GM03348 (cell line): ENCODE results near the gene PDPN.

ENCODE experiments used
- DNase-seq: peaks from one replicate; pipeline ENCODE4 v3.0.0; 2012; ENCODE audit warnings: low spot score

The PDPN gene

GRCh38 chr1:13577846-13578245 is 5.8 kb upstream of the PDPN start:
- no peak for DNase-seq

GRCh38 chr1:13581446-13581845 is 2.2 kb upstream of the PDPN start:
- DNase-seq = no peak

GRCh38 chr1:13582713-13583443 is 754 bp upstream of the PDPN start:
- DNase-seq = no peak

GRCh38 chr1:13583966-13584791 is 547 bp downstream of the PDPN start:
- DNase-seq = peak; percentile 60

- no peak for DNase-seq
Observed at GRCh38 chr1:13584876-13585611, 1.4 kb downstream of the PDPN start.

- DNase-seq = no peak
Observed at GRCh38 chr1:13585612-13585991, 2.0 kb downstream of the PDPN start.

- peak; percentile 5 for DNase-seq
Observed at GRCh38 chr1:13586001-13586400, 2.4 kb downstream of the PDPN start.

- peak; percentile 3 for DNase-seq
Observed at GRCh38 chr1:13587256-13588030, 3.8 kb downstream of the PDPN start.

GRCh38 chr1:13588946-13589796 is 5.5 kb downstream of the PDPN start:
- no peak for DNase-seq

- DNase-seq = no peak
Observed at GRCh38 chr1:13590486-13590885, 6.9 kb downstream of the PDPN start.

GRCh38 chr1:13593511-13594131 is 10.0 kb downstream of the PDPN start:
- peak; percentile 84 for DNase-seq

GRCh38 chr1:13595411-13595810 is 11.8 kb downstream of the PDPN start:
- no peak for DNase-seq

- no peak for DNase-seq
Observed at GRCh38 chr1:13597166-13597565, 13.5 kb downstream of the PDPN start.

GRCh38 chr1:13600762-13601453 is 17.3 kb downstream of the PDPN start:
- DNase-seq = no peak

GRCh38 chr1:13604176-13604575 is 20.5 kb downstream of the PDPN start:
- no peak for DNase-seq

GRCh38 chr1:13604721-13605120 is 21.1 kb downstream of the PDPN start:
- no peak for DNase-seq

GRCh38 chr1:13605159-13605558 is 21.5 kb downstream of the PDPN start:
- DNase-seq = peak; percentile 76

GRCh38 chr1:13607002-13607401 is 23.4 kb downstream of the PDPN start:
- no peak for DNase-seq

- no peak for DNase-seq
Observed at GRCh38 chr1:13616234-13616633, 32.6 kb downstream of the PDPN start.

GRCh38 chr1:13617108-13617507 is 33.5 kb downstream of the PDPN start:
- DNase-seq = no peak
